GM19372 (cell line): ENCODE data around the gene METTL8.
"Not testable (repeated sequence)": the region's sequence is repeated elsewhere in the genome, so short reads cannot be mapped to it uniquely, and the experiment has no call there.

ENCODE experiments used
- ATAC-seq: cut with Tn5 transposase; IDR thresholded peaks from one replicate; pipeline ENCODE4 v1.9.1; 2021; ENCODE audit warnings: mild to moderate bottlenecking, low read depth, moderate library complexity; ENCODE audit not compliant: unreplicated experiment

METTL8 gene

GRCh38 chr2:171316755-171317337, 116.9 kb downstream of the METTL8 start:
- no peak for ATAC-seq

- ATAC-seq: no peak
Observed at GRCh38 chr2:171316220-171316619, 117.6 kb downstream of the METTL8 start.

GRCh38 chr2:171315781-171316180, 118.0 kb downstream of the METTL8 start:
- ATAC-seq: no peak

GRCh38 chr2:171312182-171312581, 121.6 kb downstream of the METTL8 start:
- not testable (repeated sequence) for ATAC-seq

GRCh38 chr2:171311589-171311988, 122.2 kb downstream of the METTL8 start:
- not testable (repeated sequence) for ATAC-seq

GRCh38 chr2:171310889-171311288, 122.9 kb downstream of the METTL8 start:
- no peak for ATAC-seq

- no peak for ATAC-seq
Observed at GRCh38 chr2:171309455-171310286, 124.1 kb downstream of the METTL8 start.

- no peak for ATAC-seq
Observed at GRCh38 chr2:171308280-171309054, 125.3 kb downstream of the METTL8 start.

- ATAC-seq: no peak
Observed at GRCh38 chr2:171307560-171307959, 126.2 kb downstream of the METTL8 start.

GRCh38 chr2:171297956-171298355, 135.8 kb downstream of the METTL8 start:
- no peak for ATAC-seq

- no peak for ATAC-seq
Observed at GRCh38 chr2:171294608-171295007, 139.2 kb downstream of the METTL8 start.

GRCh38 chr2:171293661-171294060, 140.1 kb downstream of the METTL8 start:
- no peak for ATAC-seq

- ATAC-seq: no peak
Observed at GRCh38 chr2:171289991-171290390, 143.8 kb downstream of the METTL8 start.

- ATAC-seq: no peak
Observed at GRCh38 chr2:171289316-171289715, 144.5 kb downstream of the METTL8 start.

GRCh38 chr2:171287611-171288010, 146.2 kb downstream of the METTL8 start:
- ATAC-seq: no peak

- no peak for ATAC-seq
Observed at GRCh38 chr2:171287036-171287571, 146.7 kb downstream of the METTL8 start.

- no peak for ATAC-seq
Observed at GRCh38 chr2:171281110-171281509, 152.7 kb downstream of the METTL8 start.

- ATAC-seq: no peak
Observed at GRCh38 chr2:171279983-171280790, 153.6 kb downstream of the METTL8 start.

GRCh38 chr2:171274757-171275156, 159.0 kb downstream of the METTL8 start:
- no peak for ATAC-seq

- ATAC-seq: no peak
Observed at GRCh38 chr2:171271971-171272436, 161.8 kb downstream of the METTL8 start.
